ENCODE data around the gene ALK.

DNA sequence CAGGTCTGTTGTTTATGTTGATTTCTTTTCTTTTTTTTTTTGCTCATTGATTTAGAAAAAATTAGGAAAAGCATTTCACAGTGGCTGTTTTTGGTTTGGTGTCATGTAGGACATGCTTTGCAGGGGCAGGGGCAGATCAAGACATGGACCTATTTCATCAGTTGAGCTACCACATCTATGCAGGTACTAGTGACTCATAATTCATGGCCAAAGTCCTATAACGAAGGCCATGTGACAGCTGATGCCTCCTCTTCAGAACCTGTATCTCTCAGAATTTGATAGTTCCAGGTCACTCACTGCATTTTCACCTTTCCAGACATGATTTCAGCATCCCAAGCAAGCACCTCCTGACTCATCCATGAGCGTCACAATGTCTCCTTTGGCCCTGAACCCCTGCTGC is 195.8 kb downstream of the ALK start:
- TF ChIP-seq, protein P1, sequence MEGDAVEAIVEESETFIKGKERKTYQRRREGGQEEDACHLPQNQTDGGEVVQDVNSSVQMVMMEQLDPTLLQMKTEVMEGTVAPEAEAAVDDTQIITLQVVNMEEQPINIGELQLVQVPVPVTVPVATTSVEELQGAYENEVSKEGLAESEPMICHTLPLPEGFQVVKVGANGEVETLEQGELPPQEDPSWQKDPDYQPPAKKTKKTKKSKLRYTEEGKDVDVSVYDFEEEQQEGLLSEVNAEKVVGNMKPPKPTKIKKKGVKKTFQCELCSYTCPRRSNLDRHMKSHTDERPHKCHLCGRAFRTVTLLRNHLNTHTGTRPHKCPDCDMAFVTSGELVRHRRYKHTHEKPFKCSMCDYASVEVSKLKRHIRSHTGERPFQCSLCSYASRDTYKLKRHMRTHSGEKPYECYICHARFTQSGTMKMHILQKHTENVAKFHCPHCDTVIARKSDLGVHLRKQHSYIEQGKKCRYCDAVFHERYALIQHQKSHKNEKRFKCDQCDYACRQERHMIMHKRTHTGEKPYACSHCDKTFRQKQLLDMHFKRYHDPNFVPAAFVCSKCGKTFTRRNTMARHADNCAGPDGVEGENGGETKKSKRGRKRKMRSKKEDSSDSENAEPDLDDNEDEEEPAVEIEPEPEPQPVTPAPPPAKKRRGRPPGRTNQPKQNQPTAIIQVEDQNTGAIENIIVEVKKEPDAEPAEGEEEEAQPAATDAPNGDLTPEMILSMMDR (IDR thresholded peaks at IDR 0.05): no peak
- no peak for TF ChIP-seq POLR2A (IDR thresholded peaks at IDR 0.05; ENCODE audit: low read depth)
- TF ChIP-seq POLR2AphosphoS5 (IDR thresholded peaks at IDR 0.05): no peak

Measured in esophagus muscularis mucosa (tissue), 3 donors.